NCI-H2171 treated with DMSO at 0.1 percent for 48 hours (cell line): ENCODE data around the gene TMEM147.
A peak's percentile ranks its signal among the peaks of the same experiment; 100 is the strongest.

Experiments
- DNase-seq: peaks from one replicate; lab custom pipeline; 2025; lab: John Stamatoyannopoulos, UW

TMEM147 gene

GRCh38 chr19:35546532-35546931, 1.1 kb downstream of the TMEM147 start:
- no peak for DNase-seq

GRCh38 chr19:35549174-35549788, 3.9 kb downstream of the TMEM147 start:
- peak; percentile 41 for DNase-seq

DNA sequence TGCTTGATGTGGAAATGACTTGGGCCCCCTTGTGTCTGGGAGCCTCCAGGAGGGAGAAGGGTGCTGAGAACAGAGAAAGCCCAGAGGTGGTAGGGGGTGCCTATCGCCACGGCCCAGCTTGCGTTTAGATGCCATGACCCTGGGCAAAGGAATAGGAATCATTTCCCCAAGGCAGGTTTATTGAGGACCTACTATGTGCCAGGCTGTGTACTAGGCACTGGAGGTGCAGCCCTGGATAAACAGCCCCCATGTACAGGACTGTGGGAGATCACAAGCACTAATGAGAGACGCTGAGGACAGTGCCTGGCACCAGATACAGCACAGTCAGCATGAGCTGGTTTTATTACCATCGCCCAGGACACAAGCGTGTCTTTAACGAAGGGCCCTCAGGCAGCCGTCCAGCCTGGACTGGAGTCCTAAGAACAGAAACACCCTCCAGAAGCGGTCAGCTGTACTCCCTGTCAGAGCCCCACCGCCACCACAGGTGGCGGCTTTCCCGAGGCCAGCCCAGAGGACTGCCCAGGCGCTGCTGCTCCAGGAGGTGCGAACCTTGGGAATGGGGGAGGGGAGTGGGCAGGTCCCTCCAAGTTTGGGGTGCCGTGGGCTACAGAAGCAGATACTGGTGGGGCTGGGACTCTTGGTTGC, 4.6 kb downstream of the TMEM147 start:
- no peak for DNase-seq

- no peak for DNase-seq
Measured at GRCh38 chr19:35551091-35551810, 5.8 kb downstream of the TMEM147 start.

DNA sequence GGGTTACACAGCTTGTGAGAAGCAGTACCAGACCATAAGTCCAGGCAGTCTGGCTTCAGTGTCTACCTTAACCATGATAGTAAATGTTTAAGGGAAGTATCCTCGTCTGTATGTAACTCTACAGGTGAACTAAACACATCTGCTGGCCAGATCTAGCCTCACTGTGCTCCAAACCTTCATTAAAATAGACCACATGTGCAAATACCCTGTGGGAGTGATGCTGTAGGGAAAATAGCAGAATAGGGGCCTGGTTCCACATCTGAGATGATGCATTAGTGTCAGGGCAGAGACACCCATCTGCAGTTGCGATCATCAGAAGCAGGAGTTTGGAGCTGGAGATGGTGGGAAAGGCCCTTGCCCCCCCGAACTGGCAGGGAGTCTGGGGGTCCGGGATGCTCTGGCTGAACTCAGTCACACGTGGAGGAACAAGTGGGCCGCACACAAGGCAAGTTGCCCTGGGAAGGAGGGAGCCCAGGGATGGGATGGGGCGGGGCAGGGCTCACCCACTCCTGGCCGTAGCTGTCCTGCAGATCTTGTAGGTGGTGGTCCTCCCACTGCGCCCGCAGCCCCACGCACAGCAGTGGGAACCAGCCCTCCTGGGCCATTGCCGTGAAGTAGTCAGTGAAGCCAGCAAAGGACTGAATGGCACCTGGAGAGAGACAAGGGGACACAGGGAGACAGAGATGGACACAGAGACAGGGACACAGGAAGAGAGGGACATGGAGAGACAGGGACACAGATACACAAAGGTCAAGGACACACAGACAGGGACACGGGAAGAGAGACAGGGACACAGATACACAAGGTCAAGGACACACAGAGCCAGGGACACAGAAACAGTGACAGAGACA, 7.3 kb downstream of the TMEM147 start:
- DNase-seq, result no peak

DNA sequence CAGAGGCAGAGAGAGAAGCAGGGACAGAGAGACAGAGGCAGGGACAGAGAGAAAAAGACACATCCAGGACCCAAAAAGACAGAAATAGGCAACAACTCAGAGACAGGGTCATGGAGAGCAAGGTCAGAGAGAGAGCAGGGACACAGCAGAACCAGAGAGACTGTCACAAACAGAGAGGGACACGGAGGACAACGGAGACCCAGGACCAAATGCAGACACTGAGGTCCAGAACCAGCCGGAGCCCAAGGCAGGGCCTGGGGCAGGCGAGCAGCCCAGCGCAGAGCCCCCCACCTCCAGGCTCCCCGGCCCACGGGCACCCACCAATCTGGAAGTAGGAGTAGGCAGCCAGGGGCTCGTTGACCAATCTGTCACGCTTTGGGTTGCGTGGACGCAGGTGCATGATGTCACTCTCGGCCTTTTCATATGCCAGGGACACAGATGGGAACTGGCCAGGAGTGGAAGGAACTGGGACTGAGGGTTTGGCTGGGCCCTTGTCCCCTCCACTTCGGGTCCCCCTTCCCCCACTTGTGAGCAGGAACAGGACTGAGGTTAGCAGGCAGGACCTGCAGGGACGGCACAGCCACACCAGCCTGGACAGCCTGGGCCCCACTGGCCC, 8.1 kb downstream of the TMEM147 start:
- DNase-seq, result no peak

GRCh38 chr19:35554076-35554475, 8.7 kb downstream of the TMEM147 start:
- no peak for DNase-seq

DNA sequence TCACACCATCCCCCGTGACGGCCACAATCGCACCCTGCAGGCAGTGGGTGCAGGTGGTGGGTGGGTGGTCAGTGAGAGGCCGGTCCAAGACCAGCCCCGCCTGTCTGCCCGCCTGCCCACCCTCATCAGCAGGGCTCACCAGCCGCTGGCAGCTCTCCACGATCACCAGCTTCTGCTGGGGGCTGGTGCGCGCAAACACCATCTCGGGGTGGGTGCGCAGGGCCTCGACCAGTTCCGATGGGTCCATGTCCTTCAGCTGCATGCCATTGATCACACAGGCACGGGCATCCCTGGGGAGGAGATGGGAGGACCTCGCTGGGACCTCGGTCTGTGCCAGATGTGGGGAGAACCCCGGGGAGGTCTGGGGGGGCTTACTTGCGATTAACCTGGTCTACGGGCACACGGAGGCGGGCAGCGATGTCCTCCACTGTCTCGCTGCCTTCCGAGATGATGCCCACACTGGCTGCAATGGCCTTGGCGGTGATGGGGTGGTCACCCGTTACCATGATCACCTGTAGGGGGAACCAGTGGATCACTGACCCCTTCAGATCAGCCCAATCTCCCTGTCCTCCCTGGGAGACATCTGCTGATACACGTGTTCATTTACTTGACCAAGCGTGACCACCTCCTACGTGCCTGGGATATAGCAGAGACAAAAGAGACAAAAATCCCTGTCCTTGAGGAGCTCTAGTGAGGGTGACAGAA, 10.0 kb downstream of the TMEM147 start:
- DNase-seq, result no peak

- no peak for DNase-seq
Measured at GRCh38 chr19:35556025-35556590, 10.7 kb downstream of the TMEM147 start.

GRCh38 chr19:35556846-35557538, 11.6 kb downstream of the TMEM147 start:
- DNase-seq, result no peak

DNA sequence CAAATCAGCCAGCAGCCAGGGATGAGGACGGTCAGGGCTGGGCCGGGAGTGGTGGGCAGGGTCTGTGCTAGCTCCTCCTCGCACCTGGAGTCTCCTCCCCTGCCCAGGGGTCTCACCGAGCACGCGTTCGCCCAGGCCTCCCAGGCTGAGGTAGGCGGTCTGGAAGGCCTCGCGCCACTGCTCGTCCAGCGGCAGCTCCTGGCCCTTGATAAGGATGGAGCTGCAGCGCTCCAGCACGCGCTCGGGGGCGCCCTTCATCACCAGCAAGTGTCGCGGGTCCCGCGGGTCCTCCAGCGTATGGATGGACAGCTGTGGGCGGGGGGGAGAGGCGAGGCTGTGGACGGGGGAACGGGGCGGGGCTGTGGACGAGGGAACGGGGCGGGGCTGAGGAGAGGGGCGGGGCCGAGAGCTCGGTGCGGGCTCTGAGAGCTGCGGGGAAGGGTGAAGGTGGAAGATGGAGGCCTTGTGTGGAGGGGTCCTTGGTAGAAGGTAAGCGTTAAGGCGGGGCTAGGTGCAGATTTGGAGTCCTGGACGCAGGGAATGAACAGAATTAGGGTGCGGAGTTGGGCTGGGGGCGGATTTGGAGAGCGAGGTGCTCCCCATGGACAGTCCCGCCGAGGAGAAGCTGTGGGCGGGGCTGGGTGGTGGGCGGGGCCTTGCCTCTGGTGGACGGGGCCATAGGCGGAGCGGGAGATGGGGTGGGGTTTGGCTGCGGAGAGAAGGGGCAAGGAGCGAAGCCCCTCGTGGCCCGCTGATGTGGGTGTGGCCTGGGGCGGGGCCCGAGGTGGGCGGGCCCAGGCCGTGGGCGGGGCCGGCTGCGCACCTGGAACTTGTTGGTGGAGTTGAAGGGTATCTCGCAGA, 12.3 kb downstream of the TMEM147 start:
- DNase-seq, result peak; percentile 78

DNA sequence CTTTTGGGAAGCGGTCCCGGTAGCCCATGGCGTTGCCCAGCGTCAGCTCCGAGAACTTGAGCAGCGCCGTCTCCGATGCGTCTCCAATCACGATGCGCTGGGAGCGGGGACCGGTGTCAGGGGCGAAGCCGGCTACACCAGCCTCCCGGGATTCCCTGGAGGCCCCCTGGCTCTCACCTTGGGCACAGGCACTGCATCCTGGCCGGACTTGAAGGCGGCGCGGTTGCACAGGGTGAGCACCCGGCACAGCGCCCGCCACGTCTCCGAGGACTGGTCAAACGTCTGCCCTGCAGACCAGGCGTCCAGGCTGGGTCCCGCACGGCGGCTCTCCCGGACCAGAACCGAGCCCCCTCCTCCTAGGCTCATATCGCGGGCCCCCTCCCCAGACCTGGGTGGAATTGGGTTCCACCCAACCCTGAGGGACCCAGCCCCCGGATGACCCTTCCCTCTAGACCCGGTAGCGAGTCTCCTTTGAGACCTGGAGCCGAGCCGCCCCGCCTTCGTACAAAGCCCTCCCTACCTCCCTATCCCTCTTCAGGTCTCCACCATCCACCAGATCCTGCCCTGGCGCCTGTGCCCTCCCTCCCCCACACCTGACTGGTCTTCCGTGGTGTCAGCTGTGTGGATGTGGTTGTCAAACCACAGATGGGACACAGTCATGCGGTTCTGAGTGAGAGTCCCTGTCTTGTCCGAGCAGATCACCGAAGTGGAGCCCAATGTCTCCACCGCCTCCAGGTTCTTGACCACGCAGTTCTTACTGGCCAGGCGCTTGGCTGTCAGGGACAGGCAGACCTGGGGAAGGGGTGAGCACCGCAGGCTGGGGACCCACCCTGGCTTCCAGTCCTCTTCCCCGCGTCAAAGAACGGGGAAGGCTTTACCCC, 13.2 kb downstream of the TMEM147 start:
- DNase-seq, result no peak

DNA sequence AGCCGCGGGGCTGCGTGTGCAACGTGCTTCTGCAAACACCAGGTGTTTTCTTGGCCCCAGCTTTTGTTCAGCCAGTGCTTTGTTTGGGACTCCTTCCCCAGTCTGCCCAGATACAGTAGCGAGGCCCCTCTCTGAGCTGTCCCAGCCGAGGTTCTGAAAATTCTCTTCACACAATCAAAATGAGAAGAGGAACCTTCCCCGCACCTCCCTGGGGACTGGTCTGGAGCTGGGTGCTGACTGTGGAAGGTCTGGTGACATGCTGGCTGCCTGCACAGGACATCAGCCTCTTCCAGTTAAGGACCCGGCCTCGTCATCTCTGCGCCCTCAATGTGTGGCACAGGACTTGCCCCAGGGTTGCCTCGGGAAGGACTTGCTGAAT, 13.8 kb downstream of the TMEM147 start:
- no peak for DNase-seq

DNA sequence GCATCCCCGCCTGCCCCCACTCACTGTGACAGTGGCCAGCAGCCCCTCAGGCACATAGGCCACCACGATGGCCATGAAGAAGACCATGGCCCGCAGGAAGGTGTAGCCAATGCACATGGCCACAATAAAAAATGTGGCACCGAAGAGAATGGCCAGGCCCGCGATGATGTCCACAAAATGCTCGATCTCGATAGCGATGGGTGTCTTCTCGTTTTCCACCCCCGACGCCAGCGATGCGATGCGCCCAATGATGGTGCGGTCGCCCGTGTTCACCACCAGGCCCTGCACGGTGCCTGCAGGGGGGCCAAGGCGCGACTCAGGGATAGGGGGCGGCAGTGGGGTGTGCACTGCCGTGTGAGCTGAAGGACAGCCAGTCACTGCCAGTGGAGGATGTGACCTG, 14.4 kb downstream of the TMEM147 start:
- no peak for DNase-seq

DNA sequence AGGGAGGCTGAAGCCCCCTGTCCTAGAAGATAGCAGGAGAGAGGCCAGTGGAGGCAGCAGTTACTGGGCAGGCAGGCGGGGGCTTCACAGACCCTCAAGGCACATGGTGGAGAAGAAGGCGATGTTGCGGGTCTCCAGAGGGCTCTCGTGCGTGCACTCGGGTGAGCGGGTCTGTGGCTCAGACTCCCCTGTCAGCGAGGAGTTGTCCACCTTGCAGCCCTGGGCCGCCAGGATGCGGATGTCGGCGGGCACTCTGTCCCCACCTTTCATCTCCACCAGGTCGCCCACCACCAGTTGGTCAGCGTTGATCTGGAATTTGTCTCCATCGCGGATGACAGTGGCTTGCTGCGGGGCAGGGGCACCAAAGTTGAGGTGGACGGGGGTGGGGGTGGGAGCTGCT, 14.8 kb downstream of the TMEM147 start:
- no peak for DNase-seq

DNA sequence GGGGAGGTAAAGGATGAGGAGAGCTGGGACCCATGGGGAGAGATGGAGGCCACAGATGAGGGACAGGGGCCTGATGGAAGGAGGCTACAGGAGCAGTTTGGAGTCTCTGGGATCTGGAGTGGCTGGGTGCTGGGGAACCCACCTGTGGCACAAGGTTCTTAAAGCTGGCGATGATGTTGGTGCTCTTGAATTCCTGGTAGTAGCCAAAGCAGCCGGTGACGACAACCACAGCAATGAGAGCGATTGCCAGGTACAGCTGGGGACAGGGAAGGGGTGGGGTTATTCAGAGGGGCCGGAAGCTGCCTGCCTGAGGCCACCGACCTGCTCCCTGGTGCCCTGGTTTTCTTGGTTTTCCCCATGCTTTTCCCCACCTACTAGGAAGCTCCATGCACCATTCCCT, 15.3 kb downstream of the TMEM147 start:
- no peak for DNase-seq

DNA sequence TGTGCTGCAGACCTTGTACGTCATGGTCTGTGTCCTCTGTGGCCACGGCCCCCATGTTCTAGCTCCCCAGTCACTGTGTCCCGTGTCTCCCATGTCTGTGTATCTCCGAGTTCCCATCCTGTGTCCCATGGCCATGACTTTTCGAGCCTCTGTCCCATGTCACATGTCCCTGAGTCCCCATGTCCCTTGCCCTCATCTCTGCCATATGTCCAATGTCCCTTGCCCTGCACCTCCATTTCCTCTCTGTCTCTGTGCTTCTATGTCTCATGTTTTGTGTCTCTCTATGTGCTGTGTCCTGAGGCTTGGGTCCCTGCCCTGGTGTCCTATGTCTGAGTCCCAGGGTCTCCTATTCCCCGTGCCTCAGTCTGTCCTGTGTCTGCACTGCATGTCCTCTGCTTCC, 16.0 kb downstream of the TMEM147 start:
- no peak for DNase-seq

GRCh38 chr19:35562336-35562735, 16.9 kb downstream of the TMEM147 start:
- DNase-seq, result no peak

DNA sequence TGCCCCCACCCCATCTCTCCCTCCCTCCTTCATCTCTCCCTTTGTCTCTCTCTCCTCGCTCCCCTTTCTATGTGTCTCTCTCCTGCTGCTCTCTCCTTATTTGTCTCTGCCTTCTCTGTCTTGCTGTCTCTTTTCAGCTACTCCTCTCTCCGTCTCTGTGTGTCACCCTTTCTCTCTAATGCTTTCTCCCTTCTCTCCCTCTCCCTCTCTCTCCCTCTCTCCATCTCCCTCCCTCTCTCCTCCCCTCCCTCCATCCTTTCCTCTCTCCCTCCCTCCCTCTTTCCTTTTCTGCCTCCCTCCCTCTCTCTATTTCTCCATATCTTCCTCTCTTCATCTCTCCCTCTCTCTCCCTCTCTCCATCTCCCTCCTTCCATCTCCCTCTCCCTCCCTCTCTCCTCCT, 17.4 kb downstream of the TMEM147 start:
- DNase-seq, result no peak
